NT2/D1 (cell line): ENCODE results near the gene TBCD.

Source experiments
- SUZ12 ChIP-seq: IDR thresholded peaks from 2 replicates; pipeline ENCODE4 v1.6.1; 2011; ENCODE audit not compliant: insufficient read length, insufficient read depth; ENCODE audit errors: extremely low read depth
- YY1 ChIP-seq: IDR thresholded peaks from 2 replicates; pipeline ENCODE4 v1.6.1; 2011; ENCODE audit not compliant: insufficient read length, insufficient read depth

- no peak for TF ChIP-seq YY1
- no peak for TF ChIP-seq SUZ12
These were observed 78.4 kb downstream of the TBCD start for GRCh38 chr17:82830249-82830661.
